H1 (cell line): ENCODE measurements around the gene AGBL1.

ENCODE experiments used
- EZH2 ChIP-seq: fragments of 200-600 bp; sonication (generic); IDR thresholded peaks from 2 replicates; pipeline ENCODE4 v1.7.1; 2012; ENCODE audit warnings: low read depth, mild to moderate bottlenecking, moderate library complexity, low read length, inconsistent platforms; ENCODE audit not compliant: severe bottlenecking
- POLR2A ChIP-seq, 2 experiments: IDR thresholded peaks; 1 replicate in 1 of 2; 2 replicates in 1 of 2; pipeline ENCODE4 v1.6.1; 2011; ENCODE audit warnings: low read depth in 2 of 2, low read length in 2 of 2, mild to moderate bottlenecking in 2 of 2; ENCODE audit errors: control extremely low read depth in 1 of 2
- RBBP5 ChIP-seq: IDR thresholded peaks from 2 replicates; pipeline ENCODE4 v1.7.1; 2012; ENCODE audit warnings: low read depth, mild to moderate bottlenecking, inconsistent platforms, low read length, moderate library complexity, borderline replicate concordance
- TEAD4 ChIP-seq: IDR thresholded peaks from 2 replicates; pipeline ENCODE4 v1.6.1; 2012; ENCODE audit warnings: low read depth, low read length, inconsistent platforms, mixed read lengths
- TF ChIP-seq, protein P1 (sequence below), 3 experiments: IDR thresholded peaks; 1 replicate in 2 of 3; 2 replicates in 1 of 3; pipeline versions ENCODE4 v1.5.1 to v1.6.1; 2011; ENCODE audit warnings: low read length in 3 of 3, mild to moderate bottlenecking in 3 of 3, inconsistent platforms in 2 of 3, low read depth in 1 of 3, moderate library complexity in 1 of 3; ENCODE audit not compliant: insufficient read depth in 1 of 3; ENCODE audit errors: control extremely low read depth in 1 of 3

DNA sequence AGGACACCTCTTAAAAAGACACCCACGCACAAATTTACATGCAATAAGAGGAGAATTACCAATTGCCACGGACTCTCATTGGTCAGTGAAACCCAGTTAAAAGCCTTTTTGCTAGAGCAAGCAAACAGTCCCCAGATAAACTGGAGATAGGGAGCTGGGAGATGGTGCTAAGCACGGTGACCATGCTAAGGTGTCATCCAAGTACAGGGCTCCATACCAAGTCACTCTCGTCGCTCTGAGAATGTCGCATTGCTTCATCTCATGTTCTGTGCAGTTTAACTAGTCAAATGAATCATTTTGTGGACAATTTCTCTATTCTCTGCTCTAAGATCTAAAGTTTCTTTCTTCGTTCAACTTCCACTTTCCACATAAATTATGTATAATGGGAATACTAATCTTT is 581.9 kb downstream of the AGBL1 start:
- TF ChIP-seq POLR2A (IDR thresholded peaks at IDR 0.05; ENCODE audit: control extremely low read depth in 1 of 2, low read depth in 2 of 2, low read length in 2 of 2) (no peak), TEAD4 (no peak), EZH2 (no peak), RBBP5 (no peak)
- TF ChIP-seq, protein P1, sequence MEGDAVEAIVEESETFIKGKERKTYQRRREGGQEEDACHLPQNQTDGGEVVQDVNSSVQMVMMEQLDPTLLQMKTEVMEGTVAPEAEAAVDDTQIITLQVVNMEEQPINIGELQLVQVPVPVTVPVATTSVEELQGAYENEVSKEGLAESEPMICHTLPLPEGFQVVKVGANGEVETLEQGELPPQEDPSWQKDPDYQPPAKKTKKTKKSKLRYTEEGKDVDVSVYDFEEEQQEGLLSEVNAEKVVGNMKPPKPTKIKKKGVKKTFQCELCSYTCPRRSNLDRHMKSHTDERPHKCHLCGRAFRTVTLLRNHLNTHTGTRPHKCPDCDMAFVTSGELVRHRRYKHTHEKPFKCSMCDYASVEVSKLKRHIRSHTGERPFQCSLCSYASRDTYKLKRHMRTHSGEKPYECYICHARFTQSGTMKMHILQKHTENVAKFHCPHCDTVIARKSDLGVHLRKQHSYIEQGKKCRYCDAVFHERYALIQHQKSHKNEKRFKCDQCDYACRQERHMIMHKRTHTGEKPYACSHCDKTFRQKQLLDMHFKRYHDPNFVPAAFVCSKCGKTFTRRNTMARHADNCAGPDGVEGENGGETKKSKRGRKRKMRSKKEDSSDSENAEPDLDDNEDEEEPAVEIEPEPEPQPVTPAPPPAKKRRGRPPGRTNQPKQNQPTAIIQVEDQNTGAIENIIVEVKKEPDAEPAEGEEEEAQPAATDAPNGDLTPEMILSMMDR (IDR thresholded peaks at IDR 0.05; ENCODE audit: control extremely low read depth in 1 of 3, insufficient read depth in 1 of 3, low read depth in 1 of 3, low read length in 3 of 3), result no peak
